ENCODE data around the gene NPB.
A peak's percentile ranks its signal among the peaks of the same experiment; 100 is the strongest.

The NPB gene

DNA sequence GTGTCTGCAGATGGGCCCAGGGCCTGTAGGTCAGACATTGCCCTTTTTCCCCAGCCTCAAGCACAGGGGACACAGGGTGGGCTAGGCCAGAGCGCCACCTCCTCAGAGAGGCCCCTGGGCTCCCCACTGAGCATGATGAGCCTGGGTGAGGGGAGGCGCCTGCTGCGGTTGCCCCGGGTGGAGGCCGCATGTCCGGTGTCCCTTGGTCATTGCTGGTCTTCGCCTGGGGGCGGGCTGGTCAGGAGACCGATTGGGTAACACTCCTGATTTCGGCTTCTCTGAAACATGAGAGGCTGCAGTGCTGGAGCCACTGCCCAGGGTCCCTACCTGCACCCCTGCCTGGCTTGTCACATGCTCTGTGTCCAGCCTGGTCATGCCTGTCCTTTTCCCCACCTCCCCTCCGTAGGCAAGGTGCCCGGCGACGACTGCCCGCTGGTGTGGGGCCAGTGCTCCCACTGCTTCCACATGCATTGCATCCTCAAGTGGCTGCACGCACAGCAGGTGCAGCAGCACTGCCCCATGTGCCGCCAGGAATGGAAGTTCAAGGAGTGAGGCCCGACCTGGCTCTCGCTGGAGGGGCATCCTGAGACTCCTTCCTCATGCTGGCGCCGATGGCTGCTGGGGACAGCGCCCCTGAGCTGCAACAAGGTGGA is 2.4 kb upstream of the NPB start:
- DNase-seq = no peak

DNA sequence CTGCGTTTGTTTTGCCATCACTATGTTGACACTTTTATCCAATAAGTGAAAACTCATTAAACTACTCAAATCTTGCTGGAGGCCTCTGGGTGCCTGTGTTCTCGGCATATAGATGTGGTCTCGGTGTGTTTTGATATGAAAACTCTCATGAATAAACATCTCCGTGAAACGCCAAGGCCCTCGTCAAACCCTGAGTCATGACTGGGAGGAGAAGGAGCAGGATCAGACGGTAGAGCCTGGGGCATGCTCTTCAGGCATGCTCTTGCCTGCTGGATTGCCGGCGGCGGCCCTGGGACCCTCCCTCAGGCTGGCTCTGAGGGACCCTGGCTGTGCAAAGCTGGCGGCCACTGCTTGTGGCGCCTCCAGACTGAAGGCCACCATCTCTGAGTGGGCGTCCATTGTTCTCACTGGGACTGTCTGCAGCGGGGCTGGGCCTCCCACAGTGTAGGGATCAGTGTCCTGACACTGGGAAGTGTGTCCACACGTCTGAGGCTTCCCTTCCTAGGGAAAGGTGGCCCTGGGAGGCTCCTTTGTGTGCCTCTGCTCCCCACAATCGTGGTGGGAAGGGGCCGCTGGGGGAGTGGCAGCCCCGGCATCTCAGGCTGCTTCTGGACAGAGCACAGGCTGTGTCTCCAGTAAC is 1.7 kb upstream of the NPB start:
- DNase-seq = no peak

DNA sequence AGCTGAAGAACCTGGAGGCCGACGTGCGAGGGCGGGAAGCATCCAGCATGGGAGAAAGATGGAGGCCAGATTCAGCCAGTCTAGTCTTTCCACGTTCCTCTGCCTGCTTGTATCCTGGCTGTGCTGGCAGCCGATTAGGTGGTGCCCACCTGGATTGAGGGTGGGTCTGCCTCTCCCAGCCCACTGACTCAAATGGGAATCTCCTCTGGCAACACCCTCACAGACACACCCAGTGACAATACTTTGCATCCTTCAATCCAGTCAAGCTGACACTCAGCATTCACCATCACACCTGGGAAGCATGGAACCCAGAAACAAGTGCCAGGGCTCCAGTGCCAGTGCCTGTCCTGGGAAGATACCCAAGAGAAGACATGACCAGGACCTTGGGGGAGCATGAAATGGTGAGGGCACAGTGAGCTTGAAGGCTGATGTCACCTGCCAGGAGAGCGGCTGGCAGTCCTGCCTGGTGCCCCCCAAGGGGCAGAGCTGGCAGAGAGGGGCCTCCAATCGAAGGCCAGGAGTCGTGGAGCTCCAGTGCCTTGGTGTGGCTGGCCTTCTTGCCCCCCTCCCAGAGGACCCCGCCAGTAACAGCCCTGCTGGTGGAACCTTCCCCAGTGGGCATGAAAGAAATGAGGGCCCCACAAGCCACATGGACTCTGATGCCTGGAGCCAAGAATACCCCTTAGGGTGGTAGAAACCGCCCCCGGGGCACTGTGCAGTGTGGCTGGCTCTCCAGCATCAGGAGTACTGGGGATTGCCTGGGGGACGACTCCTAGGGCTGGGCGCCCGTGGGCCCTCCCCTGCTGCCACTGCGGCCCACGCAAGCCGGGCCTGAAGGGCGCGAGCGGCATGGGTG is 643 bp upstream of the NPB start:
- no peak for DNase-seq

DNA sequence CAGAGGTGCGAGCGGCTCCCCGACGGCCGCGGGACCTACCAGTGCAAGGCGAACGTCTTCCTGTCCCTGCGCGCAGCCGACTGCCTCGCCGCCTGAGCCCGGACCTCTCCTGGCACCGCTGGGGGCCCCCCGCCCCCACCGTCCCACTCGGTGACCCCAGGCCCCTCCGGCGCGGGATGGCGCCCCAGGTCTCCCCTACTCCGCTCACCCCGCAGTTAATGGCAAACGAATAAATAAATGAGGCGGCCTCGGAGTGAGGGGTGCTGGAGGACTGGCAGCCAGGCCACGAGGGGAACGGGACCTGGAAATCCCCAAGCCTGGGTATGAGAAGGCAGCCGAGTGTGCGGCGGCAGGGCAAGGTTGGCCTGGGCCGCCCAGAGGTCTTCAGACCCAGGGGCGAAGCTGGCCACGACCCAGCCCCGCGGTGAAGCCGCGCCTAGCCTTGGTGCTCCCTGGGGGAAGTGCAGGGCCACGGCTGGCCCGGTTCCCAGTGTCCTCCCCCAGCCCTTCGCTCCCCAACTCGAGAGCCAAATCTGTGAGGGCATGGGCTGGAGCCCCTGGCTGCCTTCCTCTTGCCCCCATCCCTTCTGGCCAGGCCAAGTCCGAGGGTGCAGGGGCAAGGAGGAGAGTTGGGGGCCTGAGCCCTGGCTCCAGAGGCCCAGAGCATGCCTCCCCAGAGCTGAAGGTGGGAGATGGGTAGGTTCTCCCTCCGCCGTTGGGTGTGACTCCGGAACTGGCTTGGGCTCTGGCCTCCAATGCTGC is 796 bp downstream of the NPB start:
- no peak for DNase-seq

DNA sequence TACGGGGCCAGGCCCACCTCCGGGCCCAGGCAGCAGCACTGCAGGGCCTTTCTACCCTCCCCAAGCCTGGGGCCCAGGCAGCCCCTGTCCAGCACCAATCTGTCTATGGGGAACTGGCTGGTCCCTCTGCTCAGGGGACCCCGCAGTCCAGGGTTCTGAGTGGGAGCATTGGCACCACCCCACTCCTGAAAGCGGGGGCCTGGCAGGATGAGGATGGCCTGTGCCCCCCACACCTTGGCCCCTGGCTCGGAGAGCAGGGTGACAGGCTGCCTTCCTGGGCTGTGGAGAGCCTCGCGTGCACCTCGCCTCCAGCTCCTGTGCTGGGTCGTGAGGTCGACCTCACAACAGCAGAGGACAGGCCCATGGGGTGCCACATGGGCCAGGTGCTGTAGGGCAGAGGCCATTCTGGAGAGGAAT is 1.4 kb downstream of the NPB start:
- DNase-seq = no peak

DNA sequence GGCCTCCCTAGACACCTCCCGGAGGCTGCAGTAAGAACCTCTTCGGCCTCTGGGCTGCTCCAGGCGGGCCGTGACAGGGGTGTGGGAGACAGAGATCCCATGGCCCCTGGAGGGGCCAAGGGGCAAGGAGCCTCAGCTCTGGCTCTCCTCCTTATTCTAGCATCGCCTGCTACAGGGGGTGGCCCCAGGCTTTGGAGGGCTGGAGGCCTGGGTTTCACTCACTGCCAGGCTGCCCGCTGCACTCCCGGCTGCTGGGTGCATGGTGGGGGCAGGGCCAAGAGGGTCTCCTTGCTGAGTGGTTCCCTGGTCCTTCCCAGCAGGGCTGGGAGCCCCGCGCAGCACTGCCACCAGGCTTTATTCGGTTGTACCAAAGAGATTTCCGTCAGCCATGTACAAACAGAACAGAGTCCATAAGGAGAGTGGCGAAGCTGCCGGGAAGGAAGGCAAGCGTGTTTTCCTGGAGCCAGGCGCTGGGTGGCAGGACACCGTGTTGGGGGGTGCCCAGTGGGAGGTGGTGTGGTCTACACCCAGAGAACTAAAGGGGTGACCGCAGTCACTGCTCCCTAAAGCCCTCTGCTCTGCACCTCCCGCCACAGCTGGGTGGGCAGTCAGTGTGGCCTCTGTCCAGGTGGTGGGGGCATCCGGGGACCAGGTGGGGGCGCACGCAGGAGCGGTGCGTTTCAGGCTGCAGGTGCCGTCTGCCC is 2.0 kb downstream of the NPB start:
- DNase-seq = no peak

DNA sequence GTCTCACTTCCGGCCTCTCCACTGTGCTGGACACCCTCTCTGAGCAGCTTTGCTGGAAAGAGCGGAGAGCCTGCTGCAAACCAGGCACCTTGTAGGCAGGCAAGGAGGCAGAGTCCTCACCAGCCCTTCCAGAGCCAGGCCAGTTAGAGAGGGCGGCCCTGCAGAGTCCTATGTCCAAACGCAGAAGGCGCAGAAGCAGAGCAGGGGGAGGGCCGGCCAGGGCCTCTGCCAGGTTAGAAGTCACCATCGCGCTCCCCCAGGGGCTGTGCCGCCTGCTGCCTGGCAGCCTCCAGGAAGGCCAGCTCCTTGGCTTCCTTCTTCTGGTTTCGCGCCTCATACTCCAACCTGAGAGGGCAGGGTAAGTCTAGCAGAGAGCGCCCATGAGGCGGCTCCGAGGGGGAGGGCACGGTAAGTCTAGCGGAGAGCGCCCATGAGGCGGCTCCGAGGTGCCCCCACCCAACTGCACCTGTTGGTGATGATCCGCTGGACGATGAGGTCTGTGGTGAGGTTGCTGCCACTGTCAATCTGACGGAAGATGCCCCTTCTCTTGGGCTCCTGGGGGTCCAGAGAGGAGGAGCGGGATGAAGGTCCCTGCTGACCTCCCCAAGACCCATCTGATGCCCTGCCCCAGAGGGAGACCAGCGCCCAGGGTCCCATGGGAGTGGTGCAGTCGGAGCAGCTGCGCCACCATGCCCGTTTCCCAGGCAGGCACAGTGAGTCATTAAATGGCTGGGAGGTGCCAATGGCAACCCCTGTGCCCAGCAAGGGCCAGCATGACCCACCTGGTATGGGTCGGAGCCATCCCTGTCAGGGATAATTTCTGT is 2.8 kb downstream of the NPB start:
- no peak for DNase-seq

DNA sequence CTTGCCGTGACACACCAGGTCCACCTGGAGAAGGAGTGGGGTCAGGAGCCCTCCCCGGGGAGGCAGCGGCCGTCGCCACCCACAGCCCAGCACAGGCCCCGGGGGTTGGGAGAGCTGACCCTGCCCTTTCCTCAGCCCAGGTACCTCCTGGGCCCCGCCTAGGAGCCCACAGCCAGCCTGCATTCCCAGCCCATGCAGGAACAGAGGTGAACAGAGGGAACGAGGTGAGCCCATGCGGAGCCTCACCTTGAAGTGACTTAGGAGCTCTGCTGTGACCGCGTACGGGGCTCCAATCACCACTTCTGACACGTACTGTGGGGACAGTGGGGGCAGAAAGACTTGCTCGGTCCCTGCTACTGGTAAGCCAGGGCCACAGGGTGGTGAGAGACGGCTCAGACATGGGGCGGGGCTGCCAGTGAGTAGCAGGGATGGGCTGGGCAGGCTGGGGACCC is 3.4 kb downstream of the NPB start:
- no peak for DNase-seq

DNA sequence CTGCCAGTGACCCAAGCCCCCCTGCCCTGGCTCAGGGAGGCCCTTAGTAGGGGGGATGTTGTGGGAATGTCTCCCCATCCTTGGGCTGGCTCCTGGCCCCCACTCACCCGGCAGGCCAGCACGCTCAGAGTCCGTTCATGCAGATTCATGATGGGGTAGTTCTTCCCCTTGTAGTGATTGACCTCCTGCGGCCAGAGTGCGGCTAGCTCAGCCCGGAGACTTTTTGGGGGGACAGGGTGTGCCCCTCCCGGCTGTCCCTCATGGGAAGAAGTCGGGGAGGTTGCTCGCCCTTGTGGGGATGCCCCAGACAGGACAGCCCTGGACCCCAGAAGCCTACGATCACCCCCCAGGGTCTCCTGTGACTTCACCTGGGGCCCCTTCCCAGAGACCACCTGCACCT is 4.0 kb downstream of the NPB start:
- DNase-seq = no peak

DNA sequence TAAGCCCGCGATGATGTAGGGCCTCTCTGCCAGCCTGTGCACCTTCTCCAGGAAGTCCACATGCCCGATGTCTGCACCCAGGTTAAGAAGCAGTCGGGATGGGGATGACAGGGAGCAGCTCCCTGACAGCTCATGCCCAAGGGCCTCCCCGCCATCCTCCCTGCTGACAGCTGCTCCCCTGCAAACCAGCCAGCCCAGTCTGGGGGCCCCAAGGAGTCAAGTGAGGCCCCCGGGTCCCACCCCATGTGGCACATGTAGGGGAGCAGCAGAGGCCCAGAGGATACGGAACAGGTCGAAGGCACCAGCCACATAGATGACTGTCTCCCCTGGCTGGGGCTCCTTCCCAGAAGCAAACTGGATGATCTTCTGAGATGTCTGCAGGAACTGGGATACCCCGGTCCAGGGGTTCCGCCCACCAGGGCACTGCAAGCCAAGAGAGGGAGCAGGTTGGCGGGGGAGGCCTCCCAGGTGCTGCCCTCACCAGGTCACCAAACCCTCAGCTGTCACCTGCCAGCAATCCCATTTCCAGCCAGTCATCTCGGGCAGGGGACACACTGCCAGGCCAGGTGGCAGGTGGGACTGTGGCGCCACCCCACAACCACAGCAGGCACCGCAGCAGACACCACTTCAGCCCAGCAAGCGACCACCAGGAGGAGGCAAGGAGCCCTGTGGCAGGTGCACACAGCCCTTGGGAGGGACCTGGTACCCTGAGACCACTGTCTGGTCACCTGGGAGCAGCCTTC is 4.6 kb downstream of the NPB start:
- no peak for DNase-seq

DNA sequence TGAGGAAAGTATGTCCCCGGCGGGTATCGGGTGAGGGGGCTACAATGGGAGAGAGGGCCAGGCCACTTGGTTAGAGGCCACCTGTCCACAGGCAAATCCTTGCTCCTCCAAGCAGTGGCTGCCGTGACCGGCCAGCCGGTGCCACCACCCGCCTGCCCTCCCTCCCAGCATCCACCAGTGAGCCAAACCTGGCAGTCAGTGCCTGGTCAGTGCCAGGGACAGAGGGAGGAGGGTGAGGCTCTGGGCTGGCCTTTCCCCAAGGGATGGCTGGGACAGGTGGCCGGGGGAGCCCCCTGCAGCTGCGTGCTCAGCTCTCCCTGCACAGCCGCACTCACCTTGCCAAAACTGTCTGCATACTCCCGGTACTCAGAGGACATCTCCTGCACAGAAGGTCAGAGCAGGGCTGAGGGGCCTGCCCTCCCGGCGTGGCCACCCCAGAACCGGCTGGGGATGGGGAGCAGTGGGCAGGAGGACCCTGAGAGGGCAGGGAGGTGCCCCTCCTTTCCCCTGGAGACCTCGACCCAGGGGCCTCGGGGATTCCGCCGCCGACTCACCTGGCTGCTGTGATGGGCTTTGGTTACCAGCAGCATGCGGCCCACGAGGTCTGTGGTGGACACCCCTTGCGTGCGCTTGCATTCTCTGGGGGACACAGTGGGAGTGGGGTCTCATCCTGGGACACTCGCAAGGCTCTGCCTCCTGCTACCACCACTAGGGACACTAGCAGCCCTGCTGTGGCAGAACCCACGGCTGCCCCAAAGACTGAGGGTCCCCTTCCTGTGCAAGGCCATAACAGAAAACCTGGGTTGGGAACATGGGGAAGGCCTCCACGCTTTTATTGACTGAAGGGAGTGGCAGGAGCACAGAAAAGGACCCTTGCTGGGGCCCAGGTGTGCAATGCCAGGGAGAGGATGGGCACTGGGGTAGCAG is 5.4 kb downstream of the NPB start:
- no peak for DNase-seq

DNA sequence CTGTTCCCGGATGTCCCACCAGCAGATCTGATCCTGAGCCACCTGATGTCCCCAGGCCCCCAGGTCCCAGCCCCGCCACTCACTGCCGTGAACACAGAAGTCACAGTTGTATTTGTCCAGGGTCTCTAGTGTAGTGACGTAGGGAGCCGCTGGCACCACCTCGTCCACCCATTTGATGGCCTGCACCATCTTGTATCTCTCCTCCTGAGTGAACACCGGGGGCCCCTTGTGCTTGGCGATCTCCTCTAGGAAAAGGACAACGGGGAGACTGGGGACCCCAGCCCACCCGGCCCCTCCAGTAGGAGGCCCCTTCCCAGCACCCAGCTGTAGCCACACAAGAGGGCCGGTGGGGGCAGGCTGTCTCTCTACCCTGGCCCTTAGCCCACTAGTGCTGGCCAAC is 6.8 kb downstream of the NPB start:
- DNase-seq = no peak

DNA sequence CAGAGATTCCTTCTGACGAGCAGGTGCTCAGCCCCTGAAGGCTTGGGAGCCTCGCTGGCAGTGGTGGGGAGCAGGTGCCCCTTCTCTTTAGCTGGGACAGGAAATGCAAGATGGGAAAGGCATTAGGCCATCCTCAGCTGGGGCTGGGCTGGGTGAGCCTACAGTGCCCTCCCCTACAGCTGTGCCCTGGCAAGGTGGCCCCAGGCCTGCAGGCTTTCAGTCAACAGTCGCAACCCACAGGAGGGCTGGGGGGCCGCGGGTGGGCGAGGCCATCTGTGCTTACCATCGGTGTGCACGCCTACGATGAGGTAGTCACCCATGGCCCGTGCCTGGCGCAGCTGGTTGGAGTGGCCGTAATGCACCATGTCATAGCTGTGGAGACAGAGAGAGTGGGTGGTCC is 7.2 kb downstream of the NPB start:
- no peak for DNase-seq

DNA sequence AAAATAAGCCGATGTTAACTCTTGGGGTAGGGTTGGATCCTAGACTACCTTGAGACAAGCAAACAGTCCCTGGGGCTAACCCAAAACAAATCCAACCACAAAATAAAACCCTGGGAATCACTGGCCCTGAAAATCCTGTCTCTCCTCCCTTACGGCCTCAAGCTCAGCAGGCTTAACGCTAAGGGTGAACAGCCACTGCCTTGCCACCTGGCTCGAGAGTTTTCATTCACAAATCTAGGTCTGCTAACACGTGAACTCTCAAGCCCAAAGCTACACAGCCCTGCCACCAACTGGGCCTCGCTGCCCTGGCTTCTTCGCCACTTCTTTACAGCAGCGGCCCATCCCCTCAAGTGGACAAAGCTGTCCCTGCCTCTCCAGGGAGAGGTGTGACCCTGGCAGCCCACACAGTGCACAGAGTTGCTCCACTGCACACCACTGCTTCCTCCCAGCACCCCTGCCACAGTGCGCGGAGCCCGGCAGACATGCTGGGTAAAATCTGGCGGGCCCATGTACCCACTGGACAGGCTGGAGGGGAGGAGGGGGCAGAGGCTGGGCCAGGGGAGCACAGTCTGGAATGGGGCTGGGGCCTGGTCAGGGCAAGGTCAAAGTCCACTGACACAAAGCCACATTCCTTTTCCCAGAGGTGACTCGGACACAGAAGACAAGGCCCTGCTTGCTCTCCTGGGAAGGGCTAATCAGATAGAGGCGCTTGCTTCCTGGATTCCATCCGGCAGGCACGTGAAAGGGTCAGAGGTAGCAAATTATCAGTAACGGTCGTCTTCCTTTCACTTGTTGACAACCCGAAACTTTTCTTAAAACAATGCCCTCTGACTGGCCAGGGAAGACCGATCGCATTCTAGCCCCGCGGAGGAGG is 8.2 kb downstream of the NPB start:
- peak in 1 of 2 experiments; percentile 45 for DNase-seq

DNA sequence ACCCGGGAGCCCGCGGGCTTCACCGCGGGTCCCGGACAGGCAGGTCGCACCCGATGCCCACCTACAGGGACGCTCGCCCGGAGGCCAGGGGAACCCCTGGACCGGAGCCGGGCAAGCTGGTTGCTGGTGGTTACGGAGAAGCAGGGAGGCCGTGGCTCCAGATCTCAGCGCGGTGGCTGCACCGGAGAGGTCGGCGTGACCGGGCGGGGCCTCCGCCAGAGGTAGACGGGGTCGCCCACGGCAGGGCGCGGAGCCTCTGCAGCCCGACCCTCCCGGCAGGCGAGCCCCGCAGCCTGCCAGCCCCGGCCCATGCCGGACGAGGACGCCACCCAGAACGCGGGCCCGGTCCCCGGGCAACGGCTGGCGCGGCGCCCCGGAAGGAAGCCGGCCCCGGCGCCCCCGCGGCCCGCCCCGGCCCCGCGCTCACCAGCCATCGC is 8.8 kb downstream of the NPB start:
- no peak for DNase-seq

DNA sequence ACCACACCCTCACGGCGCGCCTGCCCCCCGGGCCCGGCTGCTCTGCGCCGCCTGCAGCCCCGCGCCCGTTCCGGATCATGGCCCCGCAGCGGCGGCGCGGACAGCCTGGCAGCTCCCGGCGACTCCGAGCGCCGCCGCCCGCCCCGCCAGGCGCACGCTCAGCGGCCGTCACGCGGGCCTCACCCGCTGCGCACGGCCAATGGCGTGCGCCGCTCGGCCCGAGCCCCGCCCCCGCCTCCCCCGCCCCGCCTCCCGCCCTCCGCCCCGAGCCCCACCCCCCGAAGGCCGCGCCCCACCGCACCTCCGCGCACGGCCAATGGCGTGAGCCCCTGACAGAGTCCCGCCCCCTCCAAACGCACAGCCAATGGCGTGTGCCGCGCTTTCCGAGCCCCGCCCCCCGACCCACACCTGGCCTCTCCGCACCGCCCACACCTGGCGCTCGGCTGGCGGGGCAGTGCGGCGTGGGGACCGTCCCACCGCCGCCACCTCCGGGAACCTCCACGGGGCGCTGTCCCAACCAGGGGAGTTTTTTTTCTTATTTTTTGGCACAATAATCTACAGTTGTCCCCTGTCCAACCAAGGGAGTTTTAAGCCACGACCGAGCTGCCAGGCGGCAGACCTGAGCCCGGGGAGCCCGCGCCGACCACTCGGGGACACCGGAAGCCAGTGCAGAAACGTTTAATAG is 9.4 kb downstream of the NPB start, which contains the start of gene PCYT2:
Gene PCYT2 (minus strand): TSS at position 123 of the 685 bp plus-strand sequence. CDS start 44 bp downstream, at position 79.
- peak; percentile 89 to 94 for DNase-seq

DNA sequence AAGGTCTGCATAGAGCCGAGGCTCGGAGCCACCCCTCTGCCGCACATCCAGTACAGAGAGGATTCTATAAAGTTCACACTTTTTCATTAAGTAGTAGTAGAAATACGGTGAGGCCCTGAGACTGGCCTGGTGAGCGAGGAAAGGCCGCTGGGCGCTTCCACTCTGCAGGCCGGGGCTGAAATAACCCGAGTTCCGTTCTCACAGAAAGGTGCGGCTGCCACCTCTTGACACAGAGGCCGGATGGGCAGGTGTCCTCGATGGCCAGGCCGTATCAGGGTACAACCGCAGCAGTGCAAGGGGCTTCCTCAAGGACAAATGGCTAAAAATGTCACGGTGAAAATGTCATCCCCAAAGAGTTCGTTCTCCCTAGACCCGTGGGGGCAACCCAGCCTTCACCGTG is 9.9 kb downstream of the NPB start:
- DNase-seq = no peak

Data from NCI-H524 (cell line).